Right cardiac atrium (tissue), 5 donors: ENCODE data around the gene MYH9. TPM values are rescaled to one million over a fixed set of nuclear protein-coding genes. Genes with fewer than 3 reads are reported as not detected.

Source experiments
- ATAC-seq, 2 donors: fragments of 200-7000 bp; cut with Tn5 transposase; one replicate each; pipeline versions ENCODE4 v1.8.0 to v1.9.1; 2020; ENCODE audit warnings: moderate library complexity in 2 of 2, mild to moderate bottlenecking in 1 of 2
- DNase-seq, 3 donors: peaks; one replicate each; pipeline ENCODE4 v3.0.0-alpha.2; 2020
- H3K27ac ChIP-seq: one replicate; pipeline ENCODE4 v1.5.1; 2013; ENCODE audit warnings: mild to moderate bottlenecking, low read length, control low read depth, moderate library complexity
- H3K27me3 ChIP-seq: one replicate; pipeline ENCODE4 v1.6.1; 2013; ENCODE audit not compliant: control insufficient read depth, insufficient read depth
- H3K4me1 ChIP-seq: one replicate; pipeline ENCODE4 v1.6.1; 2013; ENCODE audit warnings: low read length; ENCODE audit not compliant: control insufficient read depth, insufficient read depth
- H3K4me3 ChIP-seq: one replicate; pipeline ENCODE4 v1.5.1; 2013; ENCODE audit warnings: low read length, control low read depth
- H3K9me3 ChIP-seq: one replicate; pipeline ENCODE4 v1.6.1; 2013; ENCODE audit warnings: low read length; ENCODE audit not compliant: control insufficient read depth
- WGBS: extraction: QIAGEN DNeasy Blood & Tissue Kit; methylation state at CpG from one replicate; pipeline ENCODE4 v1.1.7; 2013; 5-methylcytosine and 5-hydroxymethylcytosine counted together
- intact Hi-C, 4 donors: fragments of 100-400 bp; cut with DNase I; formaldehyde crosslinking; loops; one replicate each; pipeline versions ENCODE4 v1.11.0 to v1.14.0; 2022 to 2023
- polyA plus RNA-seq: library from polyadenylated mRNA; stranded (reverse); fragments of 200-250 nt; gene quantifications from one replicate; pipeline ENCODE4 v1.2.3, GENCODE V29; 2013
- total RNA-seq, 4 donors: library from RNA; stranded (reverse); fragmentation: NEBNext Ultra II Directional; extraction: Animal tissue kit (Norgen Biotek cat#: 25700); gene quantifications; one replicate each; pipeline ENCODE4 v1.2.1, GENCODE V29; 2021
- donor health status: healthy with polysubstance abuse.
- donor health status: DM: no; HTN: yes; CAD: no.
- donor health status: DM: no; HTN: no; CAD: no.
- donor health status: DM: no; HTN: yes; CAD: no; lungs with severe emphysema.
- donor health status: DM: yes; HTN: yes; CAD: no.

Gene MYH9
- total and polyA plus RNA-seq, 5 donors = 92.5 to 224 (median 146) TPM

GRCh38 chr22:36371920-36372319 is 15.8 kb downstream of the MYH9 start:
- ATAC-seq (no peak), DNase-seq (no peak)
- Histone ChIP-seq H3K9me3 (no peaks in the 10 kb centered on the region), H3K27me3 (no peaks in the 10 kb centered on the region), H3K27ac (peak overlapping the region; percentile 52), H3K4me1 (peaks cover 52% of the 10 kb centered on the region), H3K4me3 (no peak overlapping the region)
- WGBS = 74% methylated on average over 2 of the region's 2 CpGs
- intact Hi-C loops = no loop called here

- Histone ChIP-seq H3K27ac (peak overlapping the region; percentile 96), H3K4me3 (no peak overlapping the region), H3K4me1 (peaks cover 52% of the 10 kb centered on the region), H3K9me3 (no peaks in the 10 kb centered on the region), H3K27me3 (no peaks in the 10 kb centered on the region)
- intact Hi-C loops = loop anchor here in 1 of 4 donors (5.0 kb wide), 1 partner anchor 38 kb away; no protein-coding TSS in a partner anchor
- ATAC-seq = peak; percentile 70 to 76
- 14% methylated on average over 11 of the region's 11 CpGs for WGBS
- DNase-seq = peak in 2 of 3 donors; percentile 72 to 76
Observed at GRCh38 chr22:36369922-36370791, 17.6 kb downstream of the MYH9 start.

- DNase-seq (peak in 2 of 3 donors; percentile 46 to 52), ATAC-seq (no peak)
- no peak overlapping the region for H3K4me3 ChIP-seq
- H3K27ac ChIP-seq = peak overlapping the region; percentile 82
- H3K9me3 ChIP-seq = no peaks in the 10 kb centered on the region
- H3K27me3 ChIP-seq = no peaks in the 10 kb centered on the region
- 39% methylated on average over 19 of the region's 19 CpGs for WGBS
- intact Hi-C loops = loop anchor here in 1 of 4 donors (5.0 kb wide), 1 partner anchor 37 kb away; no protein-coding TSS in a partner anchor
- peaks cover 53% of the 10 kb centered on the region for H3K4me1 ChIP-seq
Observed at GRCh38 chr22:36369004-36369921, 18.5 kb downstream of the MYH9 start.

GRCh38 chr22:36368359-36368983 is 19.3 kb downstream of the MYH9 start:
- Histone ChIP-seq H3K4me3 (no peak overlapping the region), H3K27me3 (no peaks in the 10 kb centered on the region), H3K9me3 (no peaks in the 10 kb centered on the region), H3K4me1 (peaks cover 57% of the 10 kb centered on the region), H3K27ac (peak overlapping the region; percentile 82)
- peak in 1 of 2 donors; percentile 9 for ATAC-seq
- intact Hi-C loops = loop anchor here in 1 of 4 donors (5.0 kb wide), 1 partner anchor 36 kb away; no protein-coding TSS in a partner anchor
- 25% methylated on average over 13 of the region's 13 CpGs for WGBS
- peak in 1 of 3 donors; percentile 52 for DNase-seq

- DNase-seq (peak in 1 of 3 donors; percentile 68), ATAC-seq (peak in 1 of 2 donors; percentile 5)
- no peak overlapping the region for H3K4me3 ChIP-seq
- no peaks in the 10 kb centered on the region for H3K9me3 ChIP-seq
- 32% methylated on average over 7 of the region's 7 CpGs for whole genome bisulfite sequencing
- no peaks in the 10 kb centered on the region for H3K27me3 ChIP-seq
- peaks cover 62% of the 10 kb centered on the region for H3K4me1 ChIP-seq
- peak overlapping the region; percentile 82 for H3K27ac ChIP-seq
- intact Hi-C loops = loop anchor here in 1 of 4 donors (5.0 kb wide), 1 partner anchor 35 kb away; no protein-coding TSS in a partner anchor
Observed at GRCh38 chr22:36367479-36367878, 20.3 kb downstream of the MYH9 start.

- intact Hi-C loops = loop anchor here in 1 of 4 donors (5.0 kb wide), 1 partner anchor 35 kb away; no protein-coding TSS in a partner anchor
Observed at GRCh38 chr22:36367066-36367465, 20.7 kb downstream of the MYH9 start.

GRCh38 chr22:36366291-36366708 is 21.5 kb downstream of the MYH9 start:
- no peak overlapping the region for H3K4me3 ChIP-seq
- no peaks in the 10 kb centered on the region for H3K27me3 ChIP-seq
- DNase-seq (peak in 2 of 3 donors; percentile 70), ATAC-seq (peak in 1 of 2 donors; percentile 0)
- H3K27ac ChIP-seq = peak overlapping the region; percentile 82
- intact Hi-C loops = loop anchor here in 1 of 4 donors (5.0 kb wide), 1 partner anchor 34 kb away; no protein-coding TSS in a partner anchor
- 35% methylated on average over 10 of the region's 10 CpGs for WGBS
- no peaks in the 10 kb centered on the region for H3K9me3 ChIP-seq
- peaks cover 67% of the 10 kb centered on the region for H3K4me1 ChIP-seq

More at GRCh38 chr22:36367066-36367465, 20.7 kb downstream of the MYH9 start:
- DNase-seq = peak in 2 of 3 donors; percentile 36 to 53
- H3K27ac ChIP-seq = peak overlapping the region; percentile 82
- WGBS = 41% methylated on average over 11 of the region's 11 CpGs
- no peak for ATAC-seq
- no peaks in the 10 kb centered on the region for H3K27me3 ChIP-seq
- peaks cover 65% of the 10 kb centered on the region for H3K4me1 ChIP-seq
- no peak overlapping the region for H3K4me3 ChIP-seq
- no peaks in the 10 kb centered on the region for H3K9me3 ChIP-seq

GRCh38 chr22:36365020-36365411 is 22.8 kb downstream of the MYH9 start:
- Histone ChIP-seq H3K9me3 (no peaks in the 10 kb centered on the region), H3K27ac (peak overlapping the region; percentile 16), H3K4me1 (peaks cover 70% of the 10 kb centered on the region), H3K27me3 (no peaks in the 10 kb centered on the region), H3K4me3 (no peak overlapping the region)
- peak; percentile 42 to 87 for ATAC-seq
- intact Hi-C loops = loop anchor here in 1 of 4 donors (5.0 kb wide), 1 partner anchor 33 kb away; no protein-coding TSS in a partner anchor
- 14% methylated on average over 9 of the region's 9 CpGs for WGBS
- peak; percentile 66 to 81 (median 71) for DNase-seq

GRCh38 chr22:36364255-36365019 is 23.3 kb downstream of the MYH9 start:
- intact Hi-C loops = loop anchor here in 2 of 4 donors (5.0 kb wide), 2 partner anchors 32 to 37 kb away; no protein-coding TSS in a partner anchor
- Histone ChIP-seq H3K4me1 (peaks cover 71% of the 10 kb centered on the region), H3K9me3 (no peaks in the 10 kb centered on the region), H3K27me3 (no peaks in the 10 kb centered on the region), H3K4me3 (no peak overlapping the region), H3K27ac (peak overlapping the region; percentile 77)
- DNase-seq = peak in 2 of 3 donors; percentile 32 to 34
- 63% methylated on average over 7 of the region's 7 CpGs for WGBS
- ATAC-seq = peak in 1 of 2 donors; percentile 21
